Endothelial cell of umbilical vein (primary cell): ENCODE data around the gene GJB1. TPM values are rescaled to one million over a fixed set of nuclear protein-coding genes. Genes with fewer than 3 reads are reported as not detected.

Experiments
- BruUV-seq: library from RNA; stranded (reverse); fragments of 400-500 nt; replicated peaks from 2 replicates; lab custom pipeline; 2021; lab: Mats Ljungman, UMichigan
- CTCF ChIA-PET: fragments of 300-600, 350-600 bp; sonication (Branson Sonifier 250); formaldehyde crosslinking; loops from one replicate; lab custom pipeline; 2021; ENCODE audit warnings: antibody characterized with exemption, inconsistent platforms; lab: Charles Lee
- POLR2A ChIA-PET: fragments of 300-600, 350-600 bp; sonication (Branson Sonifier 250); formaldehyde crosslinking; loops from one replicate; lab custom pipeline; 2021; ENCODE audit warnings: antibody characterized with exemption, inconsistent platforms; lab: Charles Lee
- DNase-seq: peaks from one replicate; pipeline ENCODE4 v3.0.0-alpha.2; 2011; ENCODE audit warnings: low read depth, low spot score
- FAIRE-seq: peaks from 2 replicates; lab custom pipeline; 2011; peaks lifted over from hg19 to GRCh38; lab: Jason Lieb, UNC
- H2AFZ ChIP-seq: 2 replicates; pipeline ENCODE4 v1.6.0; 2012; ENCODE audit warnings: low read depth, low read length, control low read depth, inconsistent platforms
- H3K27ac ChIP-seq: 2 replicates; pipeline ENCODE4 v1.5.1; 2011; ENCODE audit warnings: low read depth, mild to moderate bottlenecking, control low read depth, low read length, moderate library complexity; ENCODE audit not compliant: insufficient read depth
- H3K27me3 ChIP-seq, 2 experiments: 2 replicates each; pipeline versions ENCODE4 v1.6.0 to v1.6.1; 2011; ENCODE audit warnings: low read length in 2 of 2, mixed read lengths in 1 of 2; ENCODE audit not compliant: control insufficient read depth in 2 of 2, insufficient read depth in 2 of 2
- H3K36me3 ChIP-seq, 2 experiments: 2 replicates in 1 of 2; 3 replicates in 1 of 2; pipeline ENCODE4 v1.5.1; 2011; ENCODE audit warnings: low read length in 2 of 2, mild to moderate bottlenecking in 1 of 2, moderate library complexity in 1 of 2; ENCODE audit not compliant: control insufficient read depth in 2 of 2, insufficient read depth in 2 of 2; ENCODE audit errors: extremely low read depth in 1 of 2
- H3K4me1 ChIP-seq: 3 replicates; pipeline ENCODE4 v1.5.1; 2011; ENCODE audit warnings: mild to moderate bottlenecking, low read length; ENCODE audit not compliant: control insufficient read depth, insufficient read depth; ENCODE audit errors: extremely low read depth
- H3K4me2 ChIP-seq: 2 replicates; pipeline ENCODE4 v1.6.1; 2011; ENCODE audit warnings: low read length, control low read depth, mixed read lengths; ENCODE audit not compliant: insufficient read depth
- H3K4me3 ChIP-seq, 3 experiments: fragments of 200-600 bp in 1 of 3; sonication (generic), shearing (Covaris generic) in 1 of 3; replicated peaks in 1 of 3; 2 replicates each; pipeline ENCODE4 v1.5.1; 2011 to 2016; ENCODE audit warnings: control low read depth in 3 of 3, low read length in 3 of 3, mild to moderate bottlenecking in 2 of 3, inconsistent platforms in 1 of 3, low read depth in 1 of 3, moderate library complexity in 1 of 3; ENCODE audit not compliant: insufficient read depth in 1 of 3
- H3K79me2 ChIP-seq: 2 replicates; pipeline ENCODE4 v1.6.0; 2012; ENCODE audit warnings: low read length, inconsistent platforms; ENCODE audit not compliant: control insufficient read depth, insufficient read depth
- H3K9ac ChIP-seq: replicated peaks from 2 replicates; pipeline ENCODE3; 2011; ENCODE audit warnings: low read length, control low read depth; ENCODE audit not compliant: insufficient read depth; ENCODE audit errors: extremely low read depth
- H3K9me1 ChIP-seq: replicated peaks from 3 replicates; pipeline ENCODE4 v1.6.0; 2011; ENCODE audit warnings: mild to moderate bottlenecking, low read length; ENCODE audit not compliant: control insufficient read depth, insufficient read depth; ENCODE audit errors: extremely low read depth
- H3K9me3 ChIP-seq: replicated peaks from 2 replicates; pipeline ENCODE4 v1.5.1; 2012; ENCODE audit warnings: low read length, inconsistent platforms; ENCODE audit not compliant: control insufficient read depth, insufficient read depth
- H4K20me1 ChIP-seq: replicated peaks from 2 replicates; pipeline ENCODE3; 2011; ENCODE audit warnings: mild to moderate bottlenecking, low read length; ENCODE audit not compliant: control insufficient read depth, insufficient read depth; ENCODE audit errors: extremely low read depth
- CTCF ChIP-seq, 2 donors: IDR thresholded peaks; 1 replicate in 1 of 2; 2 replicates in 1 of 2; pipeline ENCODE4 v1.5.1; 2011; ENCODE audit warnings: low read length in 2 of 2, mild to moderate bottlenecking in 2 of 2, moderate library complexity in 2 of 2, control low read depth in 1 of 2, inconsistent platforms in 1 of 2, low read depth in 1 of 2; ENCODE audit not compliant: insufficient read depth in 1 of 2; ENCODE audit errors: extremely low read depth in 1 of 2
- EZH2 ChIP-seq: IDR thresholded peaks from 2 replicates; pipeline ENCODE4 v1.6.1; 2012; ENCODE audit warnings: borderline replicate concordance, low read depth, mild to moderate bottlenecking, moderate library complexity, low read length, inconsistent platforms; ENCODE audit not compliant: severe bottlenecking
- FOS ChIP-seq: IDR thresholded peaks from 2 replicates; pipeline ENCODE4 v1.6.1; 2011; ENCODE audit warnings: mild to moderate bottlenecking, low read length, moderate library complexity, borderline replicate concordance; ENCODE audit not compliant: insufficient read depth
- GATA2 ChIP-seq: IDR thresholded peaks from 2 replicates; pipeline ENCODE4 v1.7.0; 2011; ENCODE audit warnings: low read depth, mild to moderate bottlenecking, moderate library complexity, mixed read lengths, low read length; ENCODE audit not compliant: insufficient read length, insufficient read depth
- JUN ChIP-seq: IDR thresholded peaks from 2 replicates; pipeline ENCODE4 v1.6.1; 2011; ENCODE audit warnings: borderline replicate concordance, low read depth; ENCODE audit not compliant: insufficient read length, insufficient read depth
- dilution Hi-C: fragments of 300-500 bp; cut with MboI; formaldehyde crosslinking; loops from one replicate; pipeline ENCODE4 v1.15.0; 2019; ENCODE audit warnings: low sequenced_read_pairs; ENCODE audit not compliant: extremely low pct_ligation_motif_present
- intact Hi-C: fragments of 100-400 bp; cut with micrococcal nuclease; formaldehyde crosslinking; loops from one replicate; pipeline ENCODE4 v1.10.0; 2022
- polyA plus RNA-seq, 4 experiments: library from polyadenylated mRNA; depleted of rRNA in 3 of 4; stranded (reverse) in 3 of 4; unstranded in 1 of 4; fragments of >200 nt; gene quantifications; 2 replicates each; pipeline versions ENCODE4 v1.2.1 to v1.2.3, GENCODE V29; 2011 to 2012; ENCODE audit warnings: missing spikeins in 1 of 4
- total RNA-seq: library from RNA; stranded (reverse); gene quantifications from 2 replicates; pipeline ENCODE4 v1.2.3, GENCODE V29; 2021

GJB1 gene
- total and polyA plus RNA-seq, 2 donors (not counting 3 experiments of a cell fraction or from before 2014, with no cell fraction given): not detected

GRCh38 chrX:71195964-71196649, 26.9 kb upstream of the GJB1 start:
- Histone ChIP-seq H3K9me3 (no peaks in the 10 kb centered on the region), H3K4me2 (no peak overlapping the region), H3K4me3 (no peak overlapping the region), H3K27me3 (no peaks in the 10 kb centered on the region), H3K9me1 (no peaks in the 10 kb centered on the region), H3K9ac (no peak overlapping the region), H3K4me1 (peaks cover 2% of the 10 kb centered on the region), H3K27ac (no peak overlapping the region), H3K79me2 (no peaks in the 10 kb centered on the region), H4K20me1 (no peaks in the 10 kb centered on the region), H3K36me3 (no peaks in the 10 kb centered on the region), H2AFZ (no peak overlapping the region)
- DNase-seq: no peak
- no TSS peak for BruUV-seq
- TF ChIP-seq GATA2: no peak
- TF ChIP-seq JUN: no peak
- no peak for TF ChIP-seq CTCF (IDR thresholded peaks at IDR 0.05; ENCODE audit: extremely low read depth in 1 of 2, insufficient read depth in 1 of 2, low read depth in 1 of 2, low read length in 2 of 2)
- no peak for TF ChIP-seq EZH2
- TF ChIP-seq FOS: no peak
- FAIRE-seq: no peak
- intact Hi-C loops: no loop called here
- CTCF ChIA-PET: no interaction called here
- dilution Hi-C loops: no loop called here
- POLR2A ChIA-PET: interaction anchor here (0.5 kb wide), 1 partner anchor 15 kb away, joined by 4 read pairs; no protein-coding TSS in a partner anchor
